Activated CD8-positive, alpha-beta memory T cell treated with anti-CD3 and anti-CD28 coated beads, Interleukin-2, amount 50 U/mL, for 4 hours (primary cell): ENCODE results near the gene KNL1.
"Not testable (repeated sequence)": the region's sequence is repeated elsewhere in the genome, so short reads cannot be mapped to it uniquely, and the experiment has no call there.

ENCODE experiments used
- DNase-seq: peaks from one replicate; pipeline ENCODE4 v3.0.0-alpha.2; 2020

The KNL1 gene

DNA sequence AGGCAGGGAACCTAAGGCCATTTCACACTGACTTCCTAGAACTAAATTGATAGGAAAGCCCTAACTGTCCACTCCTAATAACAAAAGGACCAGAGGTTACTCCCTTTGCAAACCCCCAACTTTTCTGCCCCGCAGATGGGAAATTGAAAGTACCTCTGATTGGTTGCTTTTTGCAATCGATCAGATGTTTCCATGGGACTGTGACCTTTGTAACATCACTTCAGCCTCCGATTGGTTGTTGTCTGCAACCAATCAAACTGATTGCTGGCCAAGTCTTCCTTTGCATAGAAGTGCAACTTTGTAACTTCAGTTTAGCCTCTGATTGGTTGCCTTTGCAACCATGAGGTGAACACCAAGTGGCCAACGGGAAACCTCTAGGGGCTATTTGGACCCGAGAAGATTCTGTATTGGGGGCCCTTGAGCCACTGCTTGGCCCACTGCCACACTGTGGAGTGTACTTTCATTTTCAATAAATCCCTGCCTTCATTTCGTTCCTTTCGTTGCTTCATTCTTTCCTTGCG is 11.3 kb upstream of the KNL1 start:
- DNase-seq, result no peak

DNA sequence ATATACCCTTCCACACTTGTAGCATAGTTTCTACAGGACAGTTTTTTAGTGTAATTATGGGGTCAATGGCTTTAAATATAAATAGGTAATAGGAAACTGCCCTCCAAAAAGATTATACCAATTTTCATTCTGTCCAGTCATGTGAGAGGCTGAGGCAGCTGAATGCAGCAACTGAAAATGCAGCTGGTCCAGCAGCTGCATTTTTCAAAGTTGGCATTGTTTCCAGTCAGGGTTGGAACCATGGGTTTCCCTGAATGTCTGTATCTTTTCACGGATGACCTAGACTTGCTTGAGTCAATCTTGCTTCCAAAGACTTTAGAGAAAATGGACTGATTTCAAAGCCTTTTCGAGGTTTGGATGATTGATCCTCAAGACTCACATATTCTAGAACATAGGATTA is 9.9 kb upstream of the KNL1 start:
- DNase-seq, result no peak

DNA sequence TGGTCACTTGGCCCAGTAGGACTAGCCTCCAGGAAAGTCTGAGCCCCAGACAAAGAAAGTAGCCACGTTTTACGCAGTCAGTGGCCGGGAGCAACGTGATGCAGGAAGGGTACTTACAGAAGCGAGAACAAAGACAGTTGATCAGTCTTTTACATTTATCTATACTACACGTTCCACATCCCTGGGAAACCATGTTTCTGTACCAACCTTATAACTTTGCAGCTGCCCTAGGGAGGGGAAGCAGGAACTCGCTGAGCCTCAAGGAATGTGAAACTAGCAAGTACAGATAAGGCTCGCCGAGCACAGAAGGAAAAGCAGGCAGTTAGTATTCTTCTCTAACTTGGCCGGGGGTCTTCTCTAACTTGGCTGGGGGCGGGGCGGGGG is 3.4 kb upstream of the KNL1 start:
- DNase-seq, result no peak

DNA sequence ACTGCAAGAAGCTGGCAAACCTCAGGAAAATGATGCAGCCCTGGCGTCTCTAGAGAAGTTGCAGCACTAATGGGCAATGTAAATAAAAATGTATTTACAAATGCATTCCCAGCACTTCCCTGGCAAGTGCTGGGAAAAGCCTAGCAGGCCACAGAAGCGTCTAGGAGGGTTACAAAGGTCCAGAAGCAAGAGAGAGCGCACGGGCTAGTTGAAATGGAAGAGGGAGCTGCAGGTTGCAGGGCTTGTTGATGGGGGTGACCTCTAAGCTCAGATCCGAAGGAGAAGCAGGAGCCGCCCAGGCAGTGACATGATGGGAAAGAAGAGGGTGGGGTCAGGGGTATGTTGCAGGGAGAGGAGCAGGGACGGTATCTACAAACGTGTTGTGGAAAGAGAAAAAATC is 2.7 kb upstream of the KNL1 start:
- no peak for DNase-seq

DNA sequence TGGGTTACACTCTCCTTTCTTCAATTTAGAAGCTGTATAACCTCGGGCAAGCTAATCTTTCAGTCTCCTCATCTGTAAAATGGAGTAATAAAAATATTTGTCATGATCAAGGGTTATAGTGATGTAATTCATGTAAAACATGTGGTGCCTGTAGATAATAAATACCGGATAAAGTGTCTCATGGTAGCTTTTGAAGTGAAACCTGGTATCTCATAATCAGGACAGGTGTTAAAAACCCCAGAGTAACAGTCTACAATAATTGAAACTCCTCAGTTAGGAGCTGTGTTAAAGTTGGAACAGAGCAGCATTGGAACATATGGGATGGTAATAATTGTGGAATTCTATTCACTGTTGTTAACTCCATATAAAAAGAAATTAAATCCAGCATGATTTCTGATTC is 884 bp upstream of the KNL1 start:
- no peak for DNase-seq

DNA sequence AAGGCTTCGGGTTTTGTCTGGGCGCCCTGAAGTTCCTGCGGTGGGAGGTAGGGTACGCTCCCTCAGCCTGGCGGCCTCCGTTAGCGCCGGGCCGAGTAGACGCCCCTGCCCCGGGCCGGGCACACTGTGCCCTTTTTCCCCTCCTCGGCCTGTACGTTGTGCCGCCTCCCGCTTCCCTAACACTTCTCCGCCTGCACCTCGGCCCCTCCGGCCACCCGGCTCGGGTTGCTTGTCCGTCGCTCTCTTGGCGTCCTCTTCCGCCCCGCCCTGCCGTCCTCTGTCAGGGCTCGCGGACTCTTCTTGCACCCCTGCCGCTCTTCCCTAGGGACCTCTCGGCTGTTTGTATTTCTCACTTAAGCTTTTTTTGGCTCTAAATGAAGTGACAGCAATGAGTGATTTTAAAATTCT is 384 bp downstream of the KNL1 start:
- DNase-seq, result no peak

DNA sequence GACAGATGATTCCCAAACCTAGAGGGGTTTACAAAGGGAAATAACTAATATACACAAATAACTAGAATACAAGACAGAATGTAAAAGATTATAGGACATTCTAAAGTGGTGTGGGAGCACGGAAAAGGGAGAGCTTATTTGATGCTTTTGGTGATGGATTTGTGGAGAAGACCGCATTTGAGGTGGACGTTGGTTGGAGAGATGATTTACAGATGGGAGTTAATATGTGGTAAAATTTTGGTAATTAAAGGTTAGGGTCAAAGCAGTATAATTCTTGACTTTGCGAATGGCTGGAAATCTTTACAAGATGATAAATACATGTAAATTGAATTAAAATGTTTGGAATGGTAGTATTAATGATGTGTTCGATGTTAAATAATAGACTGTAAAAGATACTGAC is 1.2 kb downstream of the KNL1 start:
- no peak for DNase-seq

DNA sequence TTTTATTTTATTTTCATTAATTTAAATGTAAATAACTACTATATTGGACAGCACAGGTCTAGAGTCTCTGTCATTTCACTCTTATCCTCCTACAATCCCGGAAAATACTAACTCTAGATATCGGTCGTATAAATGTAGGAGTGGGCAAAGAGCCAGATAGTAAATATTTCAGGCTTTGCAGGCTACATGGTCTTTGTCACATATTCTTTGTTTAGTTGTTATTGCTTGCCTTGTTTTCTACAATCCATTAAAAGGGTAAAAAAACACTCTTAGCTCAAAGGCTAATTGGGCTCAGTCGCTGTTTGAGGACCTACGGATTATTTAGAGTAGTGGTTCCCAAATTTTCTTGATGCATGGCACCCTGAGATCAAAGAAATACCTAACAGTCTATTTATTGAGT is 1.7 kb downstream of the KNL1 start:
- no peak for DNase-seq

DNA sequence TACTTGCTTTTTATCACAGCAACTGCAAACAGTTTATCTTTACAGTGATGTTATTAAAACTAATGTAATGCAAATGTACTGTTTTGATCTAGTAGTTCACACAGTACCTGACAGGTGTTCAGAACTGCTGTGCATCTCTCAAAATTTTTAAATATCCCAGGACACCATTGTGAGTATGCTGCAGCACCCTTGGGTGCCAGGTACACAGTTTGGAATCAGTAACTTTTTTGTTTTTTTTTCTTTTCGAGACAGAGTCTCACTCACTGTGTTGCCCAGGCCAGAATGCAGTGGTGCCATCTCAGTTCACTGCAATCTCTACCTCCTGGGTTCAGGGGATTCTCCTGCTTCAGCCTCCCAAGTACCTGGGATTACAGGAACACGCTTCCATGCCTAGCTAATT is 3.0 kb downstream of the KNL1 start:
- DNase-seq, result no peak

DNA sequence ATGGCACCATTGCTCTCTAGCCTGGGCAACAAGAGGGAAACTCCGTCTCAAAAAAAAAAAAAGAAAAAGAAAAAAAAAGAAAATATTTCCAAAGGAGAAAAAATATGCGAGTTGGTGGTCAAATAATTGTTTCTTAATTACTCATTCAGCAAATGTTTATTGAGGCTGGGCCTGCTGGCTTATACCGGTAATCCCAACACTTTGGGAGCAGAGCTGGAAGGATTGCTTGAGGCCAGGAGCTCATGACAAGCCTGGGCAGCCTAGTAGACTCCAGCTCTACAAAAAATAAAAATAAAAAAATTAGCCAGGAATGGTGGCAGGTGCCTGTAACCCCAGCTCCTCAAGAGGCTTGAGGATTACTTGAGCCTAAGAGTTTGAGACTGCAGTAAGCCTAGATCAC is 4.1 kb downstream of the KNL1 start:
- no peak for DNase-seq

DNA sequence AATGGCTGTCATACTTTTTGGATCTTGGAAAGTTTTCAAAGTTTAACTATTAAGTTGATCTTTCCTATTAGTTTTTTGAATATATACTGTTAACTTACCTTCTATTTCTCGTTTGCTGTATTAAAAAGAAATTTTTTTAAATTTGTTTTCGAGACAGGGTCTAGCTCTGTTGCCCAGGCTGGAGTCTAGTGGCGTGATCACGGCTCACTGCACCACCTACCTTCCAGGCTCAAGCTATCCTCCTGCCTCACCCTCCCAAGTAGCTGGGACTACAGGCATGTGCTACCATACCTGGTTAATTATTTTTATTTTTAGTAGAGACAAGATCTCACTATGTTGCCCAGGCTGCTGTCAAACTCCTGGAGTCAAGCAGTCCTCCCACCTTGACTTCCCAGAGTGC is 4.6 kb downstream of the KNL1 start:
- DNase-seq, result no peak

DNA sequence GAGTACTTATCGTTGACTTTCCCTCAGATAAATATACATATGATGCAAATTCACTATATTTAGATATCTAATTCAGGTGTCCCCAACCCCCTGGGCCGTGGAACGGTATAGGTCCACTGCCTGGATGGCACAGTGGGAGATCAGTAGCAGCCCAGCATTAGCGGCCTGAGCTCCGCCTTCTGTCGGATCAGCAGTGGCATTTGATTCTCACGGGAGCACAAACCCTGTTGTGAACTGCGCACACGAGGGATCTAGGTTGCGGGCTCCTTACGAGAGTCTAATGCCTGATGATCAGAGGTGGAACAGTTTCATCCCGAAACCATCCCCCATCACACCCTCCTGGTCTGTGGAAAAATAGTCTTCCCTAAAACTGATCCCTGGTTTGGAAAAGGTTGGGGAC is 6.9 kb downstream of the KNL1 start:
- DNase-seq, result no peak

DNA sequence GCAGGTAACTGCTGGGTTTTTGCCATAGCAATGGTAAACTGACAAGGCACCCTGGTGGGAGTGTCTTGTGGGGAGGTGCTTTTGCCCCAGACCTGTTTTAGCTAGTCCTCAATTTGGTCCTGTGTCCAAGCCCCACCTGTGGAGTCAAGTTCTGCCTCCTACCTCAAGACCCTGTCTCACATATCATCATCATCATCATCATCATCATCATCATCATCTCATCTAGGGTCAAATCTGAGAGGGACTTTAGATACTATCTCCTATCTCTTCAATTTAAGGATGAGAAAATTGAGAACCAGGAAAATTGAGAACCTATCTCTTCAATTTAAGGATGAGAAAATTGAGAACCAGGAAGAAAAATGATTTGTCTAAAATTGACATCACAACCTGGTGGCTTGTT is 9.9 kb downstream of the KNL1 start:
- DNase-seq, result no peak

DNA sequence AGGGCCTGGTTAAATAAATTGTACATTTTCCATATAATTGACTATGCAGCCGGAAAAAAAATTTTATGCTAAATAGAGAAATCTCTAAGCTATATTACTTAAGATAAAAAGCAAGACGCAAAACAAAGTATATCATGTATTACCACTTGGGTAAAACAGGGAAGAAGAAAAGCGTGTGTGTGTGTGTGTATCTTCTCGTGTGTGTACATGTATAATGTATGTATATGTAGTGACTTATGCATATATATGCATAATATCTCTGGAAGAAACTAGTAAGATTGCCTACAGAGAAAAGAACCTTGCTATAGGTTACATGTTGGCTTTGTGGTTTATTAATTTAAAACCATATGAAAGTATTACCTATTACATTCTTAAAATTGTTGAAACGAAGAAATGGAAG is 19.0 kb downstream of the KNL1 start:
- no peak for DNase-seq

DNA sequence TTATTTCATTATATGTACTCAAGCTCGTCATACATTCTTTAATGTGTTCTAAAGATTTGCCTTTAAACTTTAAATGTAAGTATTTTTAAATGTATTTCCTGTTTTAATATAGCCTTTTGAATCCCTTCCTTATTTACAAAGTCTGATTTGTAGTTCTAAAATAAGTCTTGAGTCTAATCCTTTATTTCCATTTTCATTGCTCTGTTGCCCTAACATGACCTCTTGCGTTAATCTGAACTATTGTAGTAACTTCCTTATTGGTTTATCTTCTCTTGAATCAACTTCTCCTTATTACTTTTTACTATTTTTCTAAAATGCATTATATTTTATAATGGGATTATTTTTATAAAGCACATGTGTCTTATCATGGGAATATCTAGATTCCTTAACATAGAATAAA is 24.0 kb downstream of the KNL1 start:
- DNase-seq, result no peak

DNA sequence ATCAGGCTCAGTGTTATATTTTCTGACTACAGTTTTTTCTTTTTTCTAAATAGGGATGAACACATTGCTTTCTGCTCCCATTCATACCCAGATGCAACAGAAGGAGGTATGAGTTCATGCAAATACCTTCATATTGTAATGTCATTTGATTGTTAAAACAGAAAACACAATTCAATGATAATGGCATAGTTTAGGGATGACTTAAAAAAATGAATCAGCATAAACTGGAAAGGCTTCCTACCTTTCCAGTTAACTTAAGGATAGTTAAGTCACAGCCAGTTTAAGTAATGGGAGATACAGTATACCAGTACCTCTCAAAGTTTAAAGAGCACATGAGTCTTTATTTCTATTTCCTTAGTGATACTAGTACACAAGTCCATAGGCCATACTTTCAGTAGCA is 24.9 kb downstream of the KNL1 start:
- no peak for DNase-seq

DNA sequence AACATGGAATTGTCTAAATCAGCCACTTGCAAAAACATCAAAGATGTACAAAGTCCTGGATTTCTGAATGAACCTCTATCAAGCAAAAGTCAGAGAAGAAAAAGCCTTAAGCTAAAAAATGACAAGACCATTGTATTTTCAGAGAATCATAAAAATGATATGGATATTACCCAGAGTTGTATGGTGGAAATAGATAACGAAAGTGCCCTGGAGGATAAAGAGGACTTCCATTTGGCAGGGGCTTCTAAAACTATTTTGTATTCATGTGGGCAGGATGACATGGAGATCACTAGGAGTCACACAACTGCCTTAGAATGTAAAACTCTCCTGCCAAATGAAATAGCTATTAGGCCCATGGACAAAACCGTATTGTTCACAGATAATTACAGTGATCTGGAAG is 29.3 kb downstream of the KNL1 start:
- no peak for DNase-seq

DNA sequence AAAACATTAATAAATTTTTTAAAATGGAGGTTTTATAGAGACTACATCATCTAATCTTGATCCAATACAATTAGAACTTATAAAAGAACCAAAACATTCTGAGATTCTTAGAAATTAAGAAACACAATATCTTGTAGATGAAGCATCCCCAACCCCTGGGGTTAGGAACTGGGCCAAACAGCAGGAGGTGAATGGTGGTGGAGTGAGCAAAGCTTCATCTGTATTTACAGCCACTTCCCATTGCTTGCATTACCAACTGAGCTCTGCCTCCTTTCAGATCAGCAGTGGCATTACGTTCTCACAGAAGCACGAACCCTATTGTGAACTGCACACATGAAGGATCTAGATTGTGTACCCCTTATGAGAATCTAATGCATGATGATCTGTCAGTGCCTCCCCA is 36.3 kb downstream of the KNL1 start:
- DNase-seq, result no peak

DNA sequence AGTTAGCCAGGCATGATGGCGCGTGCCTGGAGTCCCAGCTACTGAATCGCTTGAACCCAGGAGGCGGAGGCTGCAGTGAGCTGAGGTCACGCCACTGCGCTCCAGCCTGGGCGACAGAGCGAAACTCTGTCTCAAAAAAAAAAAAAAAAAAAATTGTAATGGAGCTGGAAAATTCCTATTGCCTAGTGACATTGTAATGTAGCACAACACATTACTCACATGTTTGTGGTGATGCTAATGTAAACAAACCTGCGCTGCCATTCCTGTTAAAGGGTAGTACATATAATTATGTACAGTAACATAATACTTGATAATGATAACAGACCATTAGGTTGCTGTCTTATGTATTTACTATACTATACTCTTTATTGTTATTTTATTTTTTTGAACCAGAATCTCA is 39.1 kb downstream of the KNL1 start:
- no peak for DNase-seq

DNA sequence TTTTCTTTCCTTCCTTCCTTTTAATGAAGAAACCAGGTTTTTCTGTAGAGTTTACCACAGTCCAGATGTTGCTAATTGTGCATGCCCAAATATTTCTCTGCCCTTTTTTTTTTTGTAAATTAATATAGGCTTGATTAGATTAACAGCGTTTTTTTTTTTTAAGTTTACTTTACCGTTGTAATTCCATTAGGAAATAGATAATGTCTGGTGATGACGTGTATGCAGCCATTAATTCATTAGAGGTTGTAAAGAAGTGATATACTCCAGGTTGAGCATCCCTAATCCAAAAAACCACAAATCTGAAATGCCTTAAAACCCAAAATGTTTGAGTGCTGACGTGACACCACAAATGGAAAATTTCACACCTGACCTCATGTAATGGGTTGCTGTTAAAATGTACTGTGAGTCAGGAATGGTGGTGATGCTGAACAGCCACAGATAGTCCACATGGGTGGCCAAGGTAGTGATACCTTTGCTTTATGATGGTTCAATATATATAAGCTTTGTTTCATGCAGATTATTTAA is 43.2 kb downstream of the KNL1 start:
- DNase-seq, result no peak

DNA sequence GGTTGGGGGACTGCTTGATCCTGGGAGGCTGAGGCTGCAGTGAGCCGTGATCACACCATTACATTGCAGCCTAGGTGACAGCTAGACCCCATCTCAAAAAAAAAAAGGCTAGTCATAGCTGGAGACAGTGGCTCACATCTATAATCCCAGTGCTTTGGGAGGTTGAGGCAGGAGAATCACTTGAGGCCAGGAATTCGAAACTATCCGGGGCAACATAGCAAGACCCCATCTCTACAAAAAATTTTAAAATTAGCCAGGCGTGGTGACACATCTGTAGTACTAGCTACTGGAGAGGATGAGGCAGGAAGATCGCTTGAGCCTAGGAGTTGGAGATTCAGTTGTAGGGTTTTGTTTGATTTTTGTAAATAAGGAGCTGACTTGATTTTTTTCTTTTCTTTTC is 45.6 kb downstream of the KNL1 start:
- DNase-seq, result no peak

DNA sequence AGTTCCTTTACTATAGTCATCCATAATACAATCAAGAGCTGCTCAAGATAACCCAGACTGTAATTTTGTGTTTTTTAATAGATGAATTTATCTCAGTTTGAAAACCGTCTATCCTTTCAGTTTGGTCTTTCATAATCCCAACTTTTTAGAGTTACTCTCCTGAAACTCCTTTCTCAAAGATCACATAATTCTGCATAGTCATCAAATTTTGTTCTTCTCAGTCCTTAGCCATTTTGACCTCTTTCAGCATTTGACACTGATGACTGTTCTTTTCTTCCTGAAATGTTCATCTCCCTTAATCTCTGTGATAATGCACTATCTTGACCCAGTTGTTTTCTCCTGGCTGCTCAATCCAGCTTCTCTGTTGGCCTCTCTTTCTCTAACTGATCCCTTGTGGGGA is 53.5 kb downstream of the KNL1 start:
- DNase-seq, result no peak

DNA sequence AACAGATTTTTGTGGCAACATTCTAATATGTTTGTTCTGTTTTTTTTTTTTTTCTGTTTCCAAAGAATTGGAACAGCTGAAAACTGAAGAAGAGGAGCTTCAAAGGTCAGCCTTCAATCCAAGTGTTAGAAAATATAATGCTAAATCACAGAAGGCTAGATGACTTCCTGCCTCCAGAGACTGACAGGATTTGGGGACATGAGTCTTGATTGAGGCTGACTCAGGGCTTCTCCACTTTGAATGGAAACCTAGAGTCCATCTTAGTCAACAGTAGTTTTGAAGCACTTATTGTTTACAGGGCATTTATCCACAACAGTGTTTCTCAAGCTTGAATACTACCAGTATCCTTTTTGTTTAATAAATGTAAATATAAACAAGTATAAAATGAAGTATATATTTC is 56.4 kb downstream of the KNL1 start:
- no peak for DNase-seq

DNA sequence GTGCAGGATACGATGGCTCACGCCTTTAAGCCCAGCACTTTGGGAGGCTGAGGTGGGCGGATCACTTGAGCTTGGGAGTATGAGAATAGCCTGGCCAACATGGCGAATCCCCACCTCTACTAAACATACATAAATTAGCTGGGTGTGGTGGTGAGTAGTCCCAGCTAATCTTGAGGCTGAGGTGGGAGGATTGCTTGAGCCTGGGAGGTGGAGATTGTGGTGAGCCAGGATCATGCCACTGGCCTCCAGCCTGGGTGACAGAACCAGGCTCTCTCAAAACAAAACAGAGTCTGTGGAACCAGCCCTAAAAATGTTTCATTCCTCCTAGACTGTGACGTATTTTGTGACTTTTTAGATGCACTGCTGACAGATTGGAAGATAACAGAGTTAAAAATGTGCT is 66.6 kb downstream of the KNL1 start:
- no peak for DNase-seq

DNA sequence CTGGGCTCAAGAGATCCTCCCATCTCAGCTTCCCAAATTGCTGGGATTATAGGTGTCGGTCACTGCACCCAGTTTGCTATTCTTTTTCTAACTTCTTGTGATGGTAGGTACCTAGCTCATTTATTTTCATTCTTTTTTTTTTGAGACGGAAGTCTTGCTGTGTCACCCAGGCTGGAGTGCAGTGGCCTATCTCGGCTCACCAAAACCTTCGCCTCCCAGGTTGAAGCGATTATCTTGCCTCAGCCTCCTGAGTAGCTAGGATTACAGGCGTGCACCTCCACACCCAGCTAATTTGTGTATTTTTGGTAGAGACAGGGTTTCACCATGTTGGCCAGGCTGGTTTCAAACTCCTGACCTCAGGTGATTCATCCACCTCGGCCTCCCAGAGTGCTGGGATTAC is 70.9 kb downstream of the KNL1 start:
- no peak for DNase-seq

DNA sequence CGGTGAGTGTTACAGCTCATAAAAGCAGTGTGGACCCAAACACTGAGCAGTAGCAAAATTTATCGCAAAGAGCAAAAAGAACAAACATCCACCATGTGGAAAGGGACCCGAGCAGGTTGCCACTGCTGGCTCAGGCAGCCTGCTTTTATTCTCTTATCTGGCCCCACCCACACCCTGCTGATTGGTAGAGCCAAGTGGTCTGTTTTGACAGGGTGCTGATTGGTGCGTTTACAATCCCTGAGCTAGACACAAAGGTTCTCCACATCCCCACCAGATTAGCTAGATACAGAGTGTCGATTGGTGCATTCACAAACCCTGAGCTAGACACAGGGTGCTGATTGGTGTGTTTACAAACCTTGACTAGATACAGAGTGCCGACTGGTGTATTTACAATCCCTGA is 82.2 kb downstream of the KNL1 start:
- not testable (repeated sequence) for DNase-seq
